IMR-90 (cell line): Measurements from ENCODE around the gene GNG2. TPM values are rescaled to one million over a fixed set of nuclear protein-coding genes. Genes with fewer than 3 reads are reported as not detected.

Experiments used
- ATAC-seq: fragments of 200-7000 bp; cut with Tn5 transposase; 2 replicates; pipeline ENCODE4 v1.9.1; 2020; ENCODE audit warnings: low read depth, mild to moderate bottlenecking, moderate library complexity
- BruUV-seq: library from RNA; stranded (reverse); fragments of 400-500 nt; replicated peaks from 2 replicates; lab custom pipeline; 2021; lab: Mats Ljungman, UMichigan
- CTCF ChIA-PET: fragments of 300-600 bp; formaldehyde crosslinking; extraction: SDS; loops from one replicate; lab custom pipeline; 2021; ENCODE audit warnings: antibody characterized with exemption; lab: Yijun Ruan, JAX
- POLR2A ChIA-PET: fragments of 300-600 bp; sonication (Branson Sonifier 250); formaldehyde crosslinking; loops from one replicate; lab custom pipeline; 2022; ENCODE audit warnings: antibody characterized with exemption; ENCODE audit not compliant: unreplicated experiment; lab: Charles Lee
- DNase-seq: peaks from one replicate; pipeline ENCODE4 v3.0.0; 2013
- H2AFZ ChIP-seq: replicated peaks from 2 replicates; pipeline ENCODE3; 2013; ENCODE audit warnings: low read length, mild to moderate bottlenecking; ENCODE audit not compliant: poor library complexity
- H2AK5ac ChIP-seq: 2 replicates; pipeline ENCODE4 v1.6.1; 2013; ENCODE audit warnings: low read depth, low read length, inconsistent platforms
- H2AK9ac ChIP-seq: replicated peaks from 2 replicates; pipeline ENCODE3; 2013; ENCODE audit warnings: mild to moderate bottlenecking, low read depth, low read length, moderate library complexity; ENCODE audit not compliant: poor library complexity
- H2BK120ac ChIP-seq: 2 replicates; pipeline ENCODE4 v1.6.1; 2013; ENCODE audit warnings: low read depth, low read length, inconsistent platforms
- H2BK15ac ChIP-seq: 3 replicates; pipeline ENCODE4 v1.6.1; 2013; ENCODE audit warnings: low read depth, low read length, inconsistent platforms
- H2BK20ac ChIP-seq: 2 replicates; pipeline ENCODE4 v1.6.1; 2013; ENCODE audit warnings: low read depth, mild to moderate bottlenecking, inconsistent platforms, low read length, moderate library complexity
- H2BK5ac ChIP-seq: 2 replicates; pipeline ENCODE4 v1.6.1; 2013; ENCODE audit warnings: mild to moderate bottlenecking, low read depth, low read length, inconsistent platforms; ENCODE audit not compliant: poor library complexity, severe bottlenecking
- H3K14ac ChIP-seq: replicated peaks from 2 replicates; pipeline ENCODE4 v1.6.1; 2013; ENCODE audit warnings: low read depth, low read length, inconsistent platforms
- H3K18ac ChIP-seq: 2 replicates; pipeline ENCODE4 v1.6.1; 2013; ENCODE audit warnings: low read depth, low read length, control low read depth
- H3K23ac ChIP-seq: 2 replicates; pipeline ENCODE4 v1.6.1; 2013; ENCODE audit warnings: low read depth, low read length, inconsistent platforms
- H3K27ac ChIP-seq: 2 replicates; pipeline ENCODE4 v1.5.1; 2013; ENCODE audit warnings: mild to moderate bottlenecking, control low read depth, low read length; ENCODE audit not compliant: insufficient read depth
- H3K27me3 ChIP-seq: 2 replicates; pipeline ENCODE4 v1.6.1; 2013; ENCODE audit warnings: low read length; ENCODE audit not compliant: control insufficient read depth, insufficient read depth
- H3K36me3 ChIP-seq: 2 replicates; pipeline ENCODE4 v1.6.1; 2013; ENCODE audit warnings: low read length, mixed read lengths; ENCODE audit not compliant: control insufficient read depth, insufficient read depth
- H3K4ac ChIP-seq: 2 replicates; pipeline ENCODE4 v1.6.1; 2013; ENCODE audit warnings: low read depth, low read length, inconsistent platforms
- H3K4me1 ChIP-seq: 2 replicates; pipeline ENCODE4 v1.6.1; 2013; ENCODE audit warnings: low read length, mixed read lengths; ENCODE audit not compliant: control insufficient read depth, insufficient read depth
- H3K4me2 ChIP-seq: 2 replicates; pipeline ENCODE4 v1.6.1; 2013; ENCODE audit warnings: low read depth, mild to moderate bottlenecking, control low read depth, low read length, moderate library complexity
- H3K4me3 ChIP-seq: 2 replicates; pipeline ENCODE4 v1.5.1; 2013; ENCODE audit warnings: low read depth, mild to moderate bottlenecking, control low read depth, low read length, moderate library complexity; ENCODE audit not compliant: insufficient read depth
- H3K56ac ChIP-seq: 2 replicates; pipeline ENCODE4 v1.6.1; 2013; ENCODE audit warnings: low read length, inconsistent platforms; ENCODE audit not compliant: insufficient read depth; ENCODE audit errors: extremely low read depth
- H3K79me1 ChIP-seq, 2 experiments: 2 replicates each; pipeline ENCODE4 v1.6.1; 2013; ENCODE audit warnings: low read length in 2 of 2, inconsistent platforms in 1 of 2, low read depth in 1 of 2
- H3K9ac ChIP-seq: 2 replicates; pipeline ENCODE4 v1.6.1; 2013; ENCODE audit warnings: low read depth, low read length, control low read depth
- H3K9me1 ChIP-seq: 2 replicates; pipeline ENCODE4 v1.6.1; 2013; ENCODE audit warnings: low read length, inconsistent platforms; ENCODE audit not compliant: insufficient read depth
- H3K9me3 ChIP-seq: 2 replicates; pipeline ENCODE4 v1.6.1; 2013; ENCODE audit warnings: low read length; ENCODE audit not compliant: control insufficient read depth, insufficient read depth
- H4K20me1 ChIP-seq: 2 replicates; pipeline ENCODE4 v1.6.1; 2013; ENCODE audit warnings: low read length, inconsistent platforms; ENCODE audit not compliant: insufficient read depth
- H4K5ac ChIP-seq: 2 replicates; pipeline ENCODE4 v1.6.1; 2013; ENCODE audit warnings: mild to moderate bottlenecking, low read depth, low read length, control low read depth
- H4K8ac ChIP-seq, 2 experiments: 2 replicates each; pipeline ENCODE4 v1.6.1; 2013; ENCODE audit warnings: low read depth in 2 of 2, low read length in 2 of 2, control low read depth in 1 of 2, inconsistent platforms in 1 of 2
- H4K91ac ChIP-seq: 2 replicates; pipeline ENCODE4 v1.6.1; 2013; ENCODE audit warnings: low read depth, low read length, inconsistent platforms; ENCODE audit not compliant: insufficient read depth
- BHLHE40 ChIP-seq: fragments of 150-350 bp; IDR thresholded peaks from 2 replicates; pipeline ENCODE4 v1.6.1; 2016; ENCODE audit warnings: mild to moderate bottlenecking, low read depth, low read length
- CEBPB ChIP-seq: IDR thresholded peaks from 2 replicates; pipeline ENCODE4 v1.6.1; 2012; ENCODE audit warnings: low read depth, low read length, improper control_type of control experiment
- CHD1 ChIP-seq: IDR thresholded peaks from 2 replicates; pipeline ENCODE4 v1.6.1; 2012; ENCODE audit warnings: low read depth, low read length, improper control_type of control experiment
- CTCF ChIP-seq: conservative IDR thresholded peaks from 2 replicates; pipeline ENCODE4 v1.5.1; 2012; ENCODE audit warnings: mild to moderate bottlenecking, low read depth, low read length, improper control_type of control experiment
- ELK1 ChIP-seq: fragments of 150-350 bp; IDR thresholded peaks from 2 replicates; pipeline ENCODE4 v1.6.1; 2016; ENCODE audit warnings: low read depth, mild to moderate bottlenecking, low read length, moderate library complexity, borderline replicate concordance
- FOS ChIP-seq: fragments of 150-350 bp; IDR thresholded peaks from 2 replicates; pipeline ENCODE4 v1.6.1; 2016; ENCODE audit warnings: low read depth, low read length
- MAFK ChIP-seq: IDR thresholded peaks from 2 replicates; pipeline ENCODE4 v1.6.1; 2012; ENCODE audit warnings: low read depth, low read length, improper control_type of control experiment
- MAZ ChIP-seq: IDR thresholded peaks from 2 replicates; pipeline ENCODE4 v1.6.1; 2012; ENCODE audit warnings: low read depth, mild to moderate bottlenecking, low read length, improper control_type of control experiment, moderate library complexity, borderline replicate concordance
- MXI1 ChIP-seq: IDR thresholded peaks from 2 replicates; pipeline ENCODE4 v1.6.1; 2012; ENCODE audit warnings: low read depth, mild to moderate bottlenecking, low read length, moderate library complexity, borderline replicate concordance
- NFE2L2 ChIP-seq: fragments of 150-350 bp; IDR thresholded peaks from 2 replicates; pipeline ENCODE4 v1.6.1; 2016; ENCODE audit warnings: low read depth, mild to moderate bottlenecking, low read length
- POLR2A ChIP-seq: IDR thresholded peaks from 2 replicates; pipeline ENCODE4 v1.6.1; 2012; ENCODE audit warnings: mild to moderate bottlenecking, low read depth, low read length
- RAD21 ChIP-seq: IDR thresholded peaks from 2 replicates; pipeline ENCODE4 v1.6.1; 2012; ENCODE audit warnings: low read length, improper control_type of control experiment
- RCOR1 ChIP-seq: IDR thresholded peaks from 2 replicates; pipeline ENCODE4 v1.6.1; 2012; ENCODE audit warnings: mild to moderate bottlenecking, low read length, improper control_type of control experiment; ENCODE audit not compliant: insufficient replicate concordance
- RFX5 ChIP-seq: IDR thresholded peaks from 2 replicates; pipeline ENCODE4 v1.8.0; 2012; ENCODE audit warnings: low read depth, mild to moderate bottlenecking, low read length, moderate library complexity
- SMC3 ChIP-seq: fragments of 150-350 bp; IDR thresholded peaks from 2 replicates; pipeline ENCODE4 v1.6.1; 2016; ENCODE audit warnings: low read depth, mild to moderate bottlenecking, antibody characterized with exemption, low read length, moderate library complexity
- USF2 ChIP-seq: fragments of 150-350 bp; IDR thresholded peaks from 2 replicates; pipeline ENCODE4 v1.6.1; 2017; ENCODE audit warnings: mild to moderate bottlenecking, antibody characterized with exemption, low read length, low read depth
- WGBS, 2 experiments: methylation state at CpG; one replicate each; pipeline versions ENCODE4 v1.1.5 to v1.1.7; 2013; ENCODE audit warnings: missing lambda C conversion rate in 2 of 2; ENCODE audit not compliant: insufficient read length in 1 of 2; ENCODE audit errors: extremely low coverage in 2 of 2; 5-methylcytosine and 5-hydroxymethylcytosine counted together
- dilution Hi-C: fragments of 300-500 bp; cut with HindIII; formaldehyde crosslinking; loops from one replicate; pipeline ENCODE4 v1.14.3; 2018; ENCODE audit warnings: low sequenced_read_pairs; ENCODE audit not compliant: unreplicated experiment
- in situ Hi-C: fragments of 300-500 bp; cut with MboI; formaldehyde crosslinking; loops from 3 replicates; pipeline ENCODE4 v1.14.3; 2019; ENCODE audit warnings: low sequenced_read_pairs, inconsistent platforms, mixed read lengths
- intact Hi-C: fragments of 100-400 bp; cut with micrococcal nuclease; formaldehyde crosslinking; loops from 2 replicates; pipeline ENCODE4 v1.10.0; 2022
- polyA plus RNA-seq, 3 experiments: library from polyadenylated mRNA; depleted of rRNA; stranded (reverse); fragments of >200 nt; gene quantifications; 2 replicates each; pipeline ENCODE4 v1.2.3, GENCODE V29; 2012; ENCODE audit warnings: low replicate concordance in 1 of 3
- total RNA-seq: library from RNA; depleted of rRNA; stranded (reverse); fragments of >200 nt; gene quantifications from 2 replicates; pipeline ENCODE4 v1.2.3, GENCODE V29; 2012

GNG2 gene
- total and polyA plus RNA-seq, 2 of the 4 experiments (the other 2 are of a cell fraction) = 13.1 to 14.6 TPM

- no peak overlapping the region for H3K9ac ChIP-seq
- in situ Hi-C loops (no loop called here), dilution Hi-C loops (no loop called here), intact Hi-C loops (no loop called here)
- H3K4me2 ChIP-seq = no peak overlapping the region
- no peaks in the 10 kb centered on the region for H3K36me3 ChIP-seq
- no peak overlapping the region for H2BK15ac ChIP-seq
- no peak for DNase-seq
- 85% methylated on average over 5 of the region's 9 CpGs; no CpG with 5 or more reads in 1 of the 2 experiments for WGBS, 2 experiments
- POLR2A ChIA-PET = no interaction called here
- H3K4me1 ChIP-seq = peaks cover 7% of the 10 kb centered on the region
- no peak overlapping the region for H3K4me3 ChIP-seq
- H3K14ac ChIP-seq = no peak overlapping the region
- H3K9me1 ChIP-seq = no peaks in the 10 kb centered on the region
- H2BK120ac ChIP-seq = no peak overlapping the region
- no peak overlapping the region for H3K18ac ChIP-seq
- H2AFZ ChIP-seq = no peak overlapping the region
- no peaks in the 10 kb centered on the region for H3K79me1 ChIP-seq
- H3K27ac ChIP-seq = no peak overlapping the region
- no peak for TF ChIP-seq ELK1
- TF ChIP-seq USF2 = no peak
- no peak for TF ChIP-seq CTCF
- no peak for TF ChIP-seq RFX5
- TF ChIP-seq RAD21 = no peak
- TF ChIP-seq CEBPB = no peak
- TF ChIP-seq MAFK = no peak
- TF ChIP-seq MAZ = no peak
- no peak for TF ChIP-seq FOS
- TF ChIP-seq NFE2L2 = no peak
- no peak for TF ChIP-seq RCOR1
- no peak for TF ChIP-seq SMC3
- no peak for TF ChIP-seq MXI1
- TF ChIP-seq CHD1 = no peak
- TF ChIP-seq POLR2A = no peak
- TF ChIP-seq BHLHE40 = no peak
- H4K8ac ChIP-seq = no peak overlapping the region
- no peak overlapping the region for H2AK5ac ChIP-seq
- no peak overlapping the region for H4K5ac ChIP-seq
- CTCF ChIA-PET = no interaction called here
- H3K9me3 ChIP-seq = no peaks in the 10 kb centered on the region
- H3K23ac ChIP-seq = no peak overlapping the region
- no peak overlapping the region for H4K91ac ChIP-seq
- H2AK9ac ChIP-seq = no peak overlapping the region
- ATAC-seq = no peak
- no peak overlapping the region for H3K56ac ChIP-seq
- BruUV-seq = no TSS peak
- no peak overlapping the region for H2BK20ac ChIP-seq
- no peaks in the 10 kb centered on the region; the same call in 1 of the 2 replicates for H3K27me3 ChIP-seq
- no peak overlapping the region for H2BK5ac ChIP-seq
- H4K20me1 ChIP-seq = no peaks in the 10 kb centered on the region
- H3K4ac ChIP-seq = no peak overlapping the region
Measured at GRCh38 chr14:51818748-51819380, 41.5 kb upstream of the GNG2 start.
